Lung (tissue), 12 donors: ENCODE results near the gene PLB1. TPM values are rescaled to one million over a fixed set of nuclear protein-coding genes. Genes with fewer than 3 reads are reported as not detected.

Source experiments
- ATAC-seq: fragments of 200-7000 bp; cut with Tn5 transposase; one replicate; pipeline ENCODE4 v1.9.1; 2020; ENCODE audit warnings: moderate number of reproducible peaks; ENCODE audit not compliant: insufficient read depth, low FRiP score
- DNase-seq, 3 donors: peaks; one replicate each; pipeline ENCODE4 v3.0.0-alpha.2; 2013 to 2017
- H3K27ac ChIP-seq, 2 donors: one replicate each; pipeline ENCODE4 v1.5.1; 2013; ENCODE audit warnings: mild to moderate bottlenecking in 2 of 2, moderate library complexity in 2 of 2, control low read depth in 1 of 2, inconsistent platforms in 1 of 2, low read depth in 1 of 2, low read length in 1 of 2
- H3K27me3 ChIP-seq, 3 donors: one replicate each; pipeline ENCODE4 v1.5.1; 2013; ENCODE audit warnings: low read length in 2 of 3; ENCODE audit not compliant: control insufficient read depth in 3 of 3, insufficient read depth in 3 of 3
- H3K36me3 ChIP-seq, 4 donors: one replicate each; pipeline ENCODE4 v1.5.1; 2013; ENCODE audit warnings: low read length in 4 of 4, mild to moderate bottlenecking in 1 of 4, moderate library complexity in 1 of 4; ENCODE audit not compliant: control insufficient read depth in 4 of 4, insufficient read depth in 4 of 4
- H3K4me1 ChIP-seq, 5 donors: one replicate each; pipeline ENCODE4 v1.5.1; 2013; ENCODE audit warnings: low read length in 5 of 5, mild to moderate bottlenecking in 2 of 5, moderate library complexity in 1 of 5; ENCODE audit not compliant: control insufficient read depth in 5 of 5, insufficient read depth in 5 of 5
- H3K4me3 ChIP-seq: one replicate; pipeline ENCODE4 v1.5.1; 2013; ENCODE audit warnings: mild to moderate bottlenecking, control low read depth, moderate library complexity
- H3K9ac ChIP-seq, 2 donors: one replicate each; pipeline ENCODE4 v1.5.1; 2013; ENCODE audit warnings: low read length in 2 of 2, control low read depth in 1 of 2; ENCODE audit not compliant: insufficient read depth in 1 of 2
- H3K9me3 ChIP-seq, 4 donors: one replicate each; pipeline ENCODE4 v1.5.1; 2013; ENCODE audit warnings: low read length in 3 of 4, mild to moderate bottlenecking in 1 of 4, moderate library complexity in 1 of 4; ENCODE audit not compliant: control insufficient read depth in 4 of 4, insufficient read depth in 3 of 4
- CTCF ChIP-seq: IDR thresholded peaks from 2 replicates; pipeline ENCODE4 v1.5.1; 2012; ENCODE audit warnings: mild to moderate bottlenecking; ENCODE audit errors: control extremely low read depth, extremely low read depth
- WGBS, 2 donors: extraction: QIAGEN DNeasy Blood & Tissue Kit; methylation state at CpG; one replicate each; pipeline ENCODE4 v1.1.7; 2013; 5-methylcytosine and 5-hydroxymethylcytosine counted together
- polyA plus RNA-seq, 2 donors: library from polyadenylated mRNA; stranded (reverse); fragments of 200-250 nt; gene quantifications; one replicate each; pipeline ENCODE4 v1.2.1, GENCODE V29; 2013
- total RNA-seq, 2 donors: library from RNA; depleted of rRNA in 1 of 2; stranded (reverse); fragments of >200 nt in 1 of 2; gene quantifications; one replicate each; pipeline ENCODE4 v1.2.1, GENCODE V29; 2014 to 2021
- donor health status: control.
- donor health status: control.
- donor health status: Bipolar disorder and iron deficiency.
- donor health status: healthy.
- donor health status: DM: yes; HTN: yes; CAD: no.

PLB1 gene
- total and polyA plus RNA-seq, 4 donors, result 1.0 to 10.3 (median 6.7) TPM

GRCh38 chr2:28515176-28515751, 19.4 kb downstream of the PLB1 start:
- no peak overlapping the region for H3K4me3 ChIP-seq
- peaks cover 0 to 2% (median 2%) of the 10 kb centered on the region in 3 donors for H3K27me3 ChIP-seq
- H3K36me3 ChIP-seq, result no peaks in the 10 kb centered on the region
- no peak for ATAC-seq
- no peak overlapping the region for H3K27ac ChIP-seq
- no peaks in the 10 kb centered on the region for H3K9me3 ChIP-seq
- no peak for TF ChIP-seq CTCF
- WGBS, 2 donors, result 83 to 90% methylated on average over 5 of the region's 5 CpGs
- DNase-seq, result no peak
- no peaks in the 10 kb centered on the region for H3K4me1 ChIP-seq
- H3K9ac ChIP-seq, result no peak overlapping the region

GRCh38 chr2:28516430-28516829, 20.6 kb downstream of the PLB1 start:
- H3K27ac ChIP-seq, result no peak overlapping the region
- no peaks in the 10 kb centered on the region for H3K4me1 ChIP-seq
- H3K9me3 ChIP-seq, result no peaks in the 10 kb centered on the region
- H3K4me3 ChIP-seq, result no peak overlapping the region
- WGBS, 2 donors, result 90 to 94% methylated on average over 1 of the region's 1 CpG
- DNase-seq (no peak), ATAC-seq (no peak)
- peaks cover 0 to 9% (median 5%) of the 10 kb centered on the region in 3 donors for H3K27me3 ChIP-seq
- H3K36me3 ChIP-seq, result no peaks in the 10 kb centered on the region
- TF ChIP-seq CTCF, result no peak
- no peak overlapping the region for H3K9ac ChIP-seq

- no peak overlapping the region for H3K27ac ChIP-seq
- H3K36me3 ChIP-seq, result no peaks in the 10 kb centered on the region
- H3K4me1 ChIP-seq, result no peaks in the 10 kb centered on the region
- no peak for TF ChIP-seq CTCF
- no peak for ATAC-seq
- no peak for DNase-seq
- peaks cover 0 to 13% (median 11%) of the 10 kb centered on the region in 3 donors for H3K27me3 ChIP-seq
- H3K9me3 ChIP-seq, result no peaks in the 10 kb centered on the region
- WGBS, 2 donors, result 71 to 81% methylated on average over 6 of the region's 6 CpGs
- H3K9ac ChIP-seq, result no peak overlapping the region
- H3K4me3 ChIP-seq, result no peak overlapping the region
Observed at GRCh38 chr2:28516950-28517349, 21.1 kb downstream of the PLB1 start.

- Histone ChIP-seq H3K36me3 (no peaks in the 10 kb centered on the region), H3K4me3 (no peak overlapping the region), H3K4me1 (no peaks in the 10 kb centered on the region), H3K9ac (no peak overlapping the region), H3K9me3 (no peaks in the 10 kb centered on the region), H3K27me3 (peaks cover 0 to 33% (median 18%) of the 10 kb centered on the region in 3 donors), H3K27ac (no peak overlapping the region)
- ATAC-seq, result no peak
- TF ChIP-seq CTCF, result no peak
- DNase-seq, result no peak
- WGBS, 2 donors, result 33 to 64% methylated on average over 3 of the region's 3 CpGs
Observed at GRCh38 chr2:28521663-28522062, 25.8 kb downstream of the PLB1 start.
